Inferior parietal cortex (tissue), 1 donor: Measurements from ENCODE around the gene METRNL.
"Not testable (repeated sequence)": the region's sequence is repeated elsewhere in the genome, so short reads cannot be mapped to it uniquely, and the experiment has no call there.

ENCODE experiments used
- DNase-seq: peaks from one replicate; pipeline ENCODE4 v3.0.0-alpha.2; 2016; ENCODE audit errors: extremely low spot score

Gene METRNL

DNA sequence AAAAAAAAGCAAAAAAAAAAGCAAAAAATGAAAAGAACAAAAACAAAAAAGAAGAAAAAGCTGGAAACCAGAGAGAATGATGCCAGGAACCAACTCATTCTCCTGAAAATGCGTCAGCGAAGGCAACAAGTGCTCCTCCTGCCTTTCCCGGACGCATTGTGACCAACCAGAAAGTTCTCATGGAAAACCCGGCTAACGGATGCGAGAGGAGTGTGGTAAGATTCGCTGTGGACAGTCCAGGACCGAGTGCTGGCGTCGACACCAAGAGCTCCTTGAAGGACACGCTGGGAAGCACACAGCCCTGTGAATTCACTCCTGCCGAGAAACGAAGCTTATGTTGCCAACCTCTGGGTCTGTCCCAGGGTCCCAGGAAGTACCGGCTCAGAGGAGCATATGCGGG, 43.4 kb downstream of the METRNL start:
- no peak for DNase-seq

DNA sequence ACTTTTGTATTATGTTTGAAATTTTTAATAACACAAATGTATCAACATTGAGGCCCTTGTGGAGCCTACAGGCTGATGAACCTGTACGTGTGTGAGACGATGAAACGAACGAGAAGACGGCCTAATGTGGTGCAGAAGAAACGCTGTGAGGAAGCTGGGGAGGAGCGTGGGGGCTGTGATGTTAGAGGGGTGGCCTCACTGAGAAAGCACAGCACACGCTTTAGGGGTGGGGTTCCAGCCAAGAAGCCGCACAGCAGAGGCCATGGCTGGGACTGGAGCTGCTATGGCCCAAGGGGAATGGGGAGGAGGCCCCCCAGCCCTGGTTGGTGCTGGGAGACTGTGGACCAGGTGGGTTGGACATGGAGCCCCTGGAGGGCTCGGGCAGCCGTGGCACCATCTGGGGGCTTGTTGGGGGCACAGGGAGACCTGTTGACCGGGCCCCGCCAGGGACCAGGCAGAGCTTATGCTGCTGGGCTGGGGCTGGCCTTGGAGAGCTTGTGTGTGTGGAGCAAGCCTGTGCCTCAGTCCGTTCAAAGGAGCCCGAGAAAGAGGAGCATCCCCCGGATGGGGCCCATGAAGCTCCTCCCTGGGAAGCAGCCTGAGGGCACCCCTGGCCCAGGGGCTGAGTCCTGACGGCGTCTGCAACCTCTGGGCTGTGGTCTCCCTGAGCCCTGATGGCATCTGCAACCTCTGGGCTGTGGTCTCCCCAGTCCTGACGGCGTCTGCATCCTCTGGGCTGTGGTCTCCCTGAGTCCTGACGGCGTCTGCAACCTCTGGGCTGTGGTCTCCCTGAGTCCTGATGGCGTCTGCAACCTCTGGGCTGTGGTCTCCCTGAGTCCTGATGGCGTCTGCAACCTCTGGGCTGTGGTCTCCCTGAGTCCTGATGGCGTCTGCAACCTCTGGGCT, 44.7 kb downstream of the METRNL start:
- no peak for DNase-seq

DNA sequence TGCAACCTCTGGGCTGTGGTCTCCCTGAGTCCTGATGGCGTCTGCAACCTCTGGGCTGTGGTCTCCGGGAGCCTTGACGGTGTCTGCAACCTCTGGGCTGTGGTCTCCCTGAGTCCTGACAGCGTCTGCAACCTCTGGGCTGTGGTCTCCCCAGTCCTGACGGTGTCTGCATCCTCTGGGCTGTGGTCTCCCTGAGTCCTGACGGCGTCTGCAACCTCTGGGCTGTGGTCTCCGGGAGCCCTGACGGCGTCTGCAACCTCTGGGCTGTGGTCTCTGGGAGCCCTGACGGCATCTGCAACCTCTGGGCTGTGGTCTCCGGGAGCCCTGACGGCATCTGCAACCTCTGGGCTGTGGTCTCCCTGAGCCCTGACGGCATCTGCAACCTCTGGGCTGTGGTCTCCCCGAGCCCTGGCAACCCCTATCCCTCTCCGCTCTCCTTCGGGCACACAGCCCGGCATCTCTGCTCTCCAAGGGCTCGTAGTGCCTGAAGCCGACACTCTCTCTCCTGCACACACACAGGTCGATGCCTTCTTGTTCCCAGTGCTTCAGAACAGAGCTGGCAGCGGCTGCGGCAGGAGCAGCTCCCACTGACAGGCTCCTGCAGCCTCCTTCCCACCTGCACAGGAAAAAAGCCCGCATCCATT, 45.6 kb downstream of the METRNL start:
- no peak for DNase-seq

DNA sequence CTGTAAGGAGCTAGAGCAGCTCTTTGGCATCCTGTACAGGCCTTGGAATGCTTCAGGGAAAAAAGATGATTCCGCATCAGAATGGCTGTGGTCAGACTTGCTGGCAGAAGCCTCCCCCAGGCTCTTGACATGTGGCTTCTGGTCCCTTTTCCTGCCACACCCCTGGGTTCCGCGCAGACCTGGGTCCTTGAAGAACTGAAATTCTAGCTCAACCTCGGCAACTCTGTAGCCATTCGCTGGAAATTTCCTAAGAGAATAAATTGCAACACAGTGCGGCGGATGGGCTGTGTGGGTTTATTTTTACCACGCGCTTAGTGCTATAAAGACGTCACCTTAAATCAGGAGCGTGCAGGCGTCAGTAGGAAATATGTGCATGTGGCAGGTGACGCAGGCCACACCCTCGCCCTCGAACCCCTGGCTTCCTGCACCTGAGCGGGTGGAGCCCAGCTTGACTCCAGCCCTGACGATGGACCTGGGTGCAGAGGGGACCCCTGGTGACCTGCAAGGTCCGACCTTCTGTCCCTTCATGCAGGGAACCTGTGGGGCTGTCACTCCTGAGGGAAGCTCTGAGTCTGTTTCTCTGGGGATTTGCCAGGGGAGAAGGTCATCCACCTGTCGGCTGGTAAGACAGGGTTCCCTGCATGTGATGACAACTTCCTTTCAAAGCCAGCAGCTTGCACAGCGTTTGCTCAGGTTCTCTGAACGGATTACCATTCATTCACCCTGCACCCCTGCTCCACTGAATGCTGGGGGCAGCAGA, 46.3 kb downstream of the METRNL start:
- DNase-seq = no peak

DNA sequence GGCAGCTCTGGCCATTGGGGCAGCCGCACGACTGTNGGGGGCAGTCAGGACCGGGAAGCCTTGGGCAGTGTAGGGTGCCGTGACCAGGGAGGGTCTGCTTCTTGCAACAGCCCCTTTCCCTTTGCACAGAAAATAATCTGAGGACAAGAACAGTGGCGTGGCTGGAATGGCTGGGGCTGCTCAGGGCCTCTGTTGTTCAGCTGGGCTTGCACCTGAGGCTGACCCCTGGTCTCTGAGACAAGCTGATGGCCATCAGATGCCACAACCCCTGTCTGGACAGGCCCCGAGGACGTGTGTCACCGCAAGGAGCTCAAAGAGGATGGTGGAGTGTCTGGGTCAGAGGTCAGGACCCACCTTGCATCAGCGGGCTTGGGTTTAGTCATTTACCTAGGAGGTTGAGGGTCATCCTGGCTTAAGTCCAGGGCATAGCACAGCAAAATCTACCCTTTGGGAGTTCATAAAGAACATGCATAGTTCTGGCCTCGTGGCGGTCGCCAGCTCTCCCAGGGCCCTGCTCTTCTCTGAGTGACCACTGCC, 46.9 kb downstream of the METRNL start:
- no peak for DNase-seq

DNA sequence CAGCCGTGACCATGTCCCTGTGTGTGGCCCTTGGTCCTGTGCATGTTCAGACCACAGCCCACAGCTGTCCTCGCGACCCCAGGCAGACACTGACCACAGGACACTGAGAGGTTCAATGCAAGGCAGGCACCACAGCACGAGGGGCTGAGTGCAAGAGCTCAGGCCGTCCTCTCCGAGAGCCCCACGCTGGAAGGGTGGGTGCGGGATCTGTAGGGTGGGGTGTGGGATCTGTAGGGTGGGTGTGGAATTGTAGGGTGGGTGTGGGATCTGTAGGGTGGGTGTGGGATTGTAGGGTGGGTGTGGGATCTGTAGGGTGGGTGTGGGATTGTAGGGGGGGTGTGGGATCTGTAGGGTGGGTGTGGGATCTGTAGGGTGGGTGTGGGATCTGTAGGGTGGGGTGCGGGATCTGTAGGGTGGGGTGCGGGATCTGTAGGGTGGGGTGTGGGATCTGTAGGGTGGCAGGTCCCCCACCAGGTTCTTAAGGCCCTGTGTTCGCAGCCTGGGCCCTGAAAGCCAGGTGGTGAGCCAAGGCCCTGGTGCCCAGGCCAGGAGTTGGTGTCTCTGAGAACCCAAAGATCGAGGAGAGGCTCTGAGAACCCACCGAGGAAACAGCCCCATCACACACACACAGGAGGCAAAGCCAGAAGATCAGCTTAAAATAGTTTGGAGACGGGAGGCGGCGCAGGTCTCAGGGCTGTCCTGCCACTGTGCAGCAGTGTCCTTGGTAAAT, 48.2 kb downstream of the METRNL start:
- no peak for DNase-seq

DNA sequence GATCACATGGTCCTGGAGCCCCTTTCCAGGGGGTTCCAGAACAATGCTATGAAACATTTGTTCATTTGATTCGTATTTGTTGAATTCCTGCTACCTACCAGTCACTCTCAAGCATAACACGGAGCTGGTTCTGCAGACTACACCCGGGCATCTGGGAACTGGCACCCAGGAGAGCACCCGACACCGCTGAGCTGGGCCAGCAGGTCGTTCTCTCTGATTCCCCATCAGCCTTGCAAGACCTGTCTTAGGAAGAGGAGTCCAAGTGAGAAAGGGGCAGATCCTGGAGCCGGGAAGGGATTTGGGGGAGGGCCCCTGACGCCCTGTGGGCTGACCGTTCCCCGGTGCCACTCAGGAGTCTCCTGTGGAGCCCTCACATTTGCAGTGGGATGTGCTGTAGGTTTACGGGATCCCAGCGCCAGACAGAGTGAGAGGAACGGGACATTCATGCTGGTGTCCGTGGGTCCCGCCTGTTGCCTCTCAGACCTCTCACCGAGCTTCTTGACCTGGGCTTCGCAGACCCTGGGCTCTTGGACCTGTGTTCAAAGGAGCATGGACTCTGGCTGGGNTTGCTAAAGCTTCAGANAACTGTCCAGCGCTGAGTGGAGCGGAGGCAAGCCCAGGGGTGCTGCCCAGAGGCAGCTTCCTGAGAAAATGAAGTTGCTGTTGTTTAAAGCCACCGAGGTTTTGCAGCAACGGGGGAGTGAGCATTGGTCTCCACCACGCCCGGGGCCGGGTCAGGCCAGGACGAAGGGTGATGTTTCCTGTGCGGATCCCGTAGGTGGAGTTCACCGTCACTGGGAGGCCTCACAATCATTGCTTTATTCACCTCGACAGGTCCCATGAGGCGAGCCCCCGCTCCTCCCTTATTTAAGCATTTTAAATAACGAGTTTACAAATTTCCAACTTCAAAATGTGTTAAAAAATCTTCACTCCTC, 49.2 kb downstream of the METRNL start:
- no peak for DNase-seq

DNA sequence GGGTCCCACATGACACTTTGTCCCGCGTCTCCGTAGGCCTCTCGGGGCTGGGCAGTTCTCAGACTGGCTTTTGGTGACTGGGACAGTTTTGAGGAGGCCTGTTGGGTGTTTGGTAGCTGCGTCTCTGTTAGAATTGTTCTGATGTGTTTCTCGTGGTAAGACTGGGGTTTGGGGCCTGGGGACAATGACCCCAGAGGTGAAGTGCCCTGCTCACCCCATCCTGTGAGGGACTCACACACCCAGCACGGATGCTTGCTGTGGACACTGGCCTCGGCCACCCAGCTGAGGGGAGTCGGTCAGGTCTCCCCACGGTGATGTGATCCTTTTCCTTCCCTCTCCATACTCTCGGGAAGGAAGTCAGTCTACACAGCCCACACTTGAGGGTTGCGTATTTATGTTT, 50.3 kb downstream of the METRNL start:
- no peak for DNase-seq

DNA sequence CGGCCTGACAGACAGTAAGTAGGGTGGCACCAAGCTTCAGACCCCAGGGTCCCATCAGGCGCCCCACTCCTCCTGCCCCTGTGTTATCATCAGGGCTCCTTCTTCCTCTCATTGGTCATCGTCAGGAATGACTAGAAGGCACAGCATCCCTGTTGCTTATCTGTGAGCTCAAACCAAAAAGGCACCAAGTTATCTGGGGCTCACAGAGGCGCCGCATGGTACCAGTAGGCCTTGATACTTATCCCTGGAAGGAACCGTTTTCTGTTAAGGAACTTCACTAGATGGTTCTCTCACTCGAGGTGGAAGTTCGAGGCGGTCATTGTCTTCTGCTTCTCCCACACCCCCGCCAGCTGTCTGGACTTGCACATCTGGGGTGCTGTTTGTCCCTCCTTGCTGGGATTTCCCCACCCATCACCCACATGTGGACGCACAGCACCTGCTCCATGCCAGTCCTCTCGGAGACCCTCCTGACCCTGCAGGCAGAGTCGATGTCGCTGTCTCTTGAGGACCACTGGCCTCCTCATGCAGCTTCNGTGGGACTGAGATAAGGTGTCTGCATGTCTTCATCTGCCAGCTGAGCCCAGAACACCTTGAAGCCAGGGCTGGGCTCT, 52.1 kb downstream of the METRNL start:
- DNase-seq = no peak

DNA sequence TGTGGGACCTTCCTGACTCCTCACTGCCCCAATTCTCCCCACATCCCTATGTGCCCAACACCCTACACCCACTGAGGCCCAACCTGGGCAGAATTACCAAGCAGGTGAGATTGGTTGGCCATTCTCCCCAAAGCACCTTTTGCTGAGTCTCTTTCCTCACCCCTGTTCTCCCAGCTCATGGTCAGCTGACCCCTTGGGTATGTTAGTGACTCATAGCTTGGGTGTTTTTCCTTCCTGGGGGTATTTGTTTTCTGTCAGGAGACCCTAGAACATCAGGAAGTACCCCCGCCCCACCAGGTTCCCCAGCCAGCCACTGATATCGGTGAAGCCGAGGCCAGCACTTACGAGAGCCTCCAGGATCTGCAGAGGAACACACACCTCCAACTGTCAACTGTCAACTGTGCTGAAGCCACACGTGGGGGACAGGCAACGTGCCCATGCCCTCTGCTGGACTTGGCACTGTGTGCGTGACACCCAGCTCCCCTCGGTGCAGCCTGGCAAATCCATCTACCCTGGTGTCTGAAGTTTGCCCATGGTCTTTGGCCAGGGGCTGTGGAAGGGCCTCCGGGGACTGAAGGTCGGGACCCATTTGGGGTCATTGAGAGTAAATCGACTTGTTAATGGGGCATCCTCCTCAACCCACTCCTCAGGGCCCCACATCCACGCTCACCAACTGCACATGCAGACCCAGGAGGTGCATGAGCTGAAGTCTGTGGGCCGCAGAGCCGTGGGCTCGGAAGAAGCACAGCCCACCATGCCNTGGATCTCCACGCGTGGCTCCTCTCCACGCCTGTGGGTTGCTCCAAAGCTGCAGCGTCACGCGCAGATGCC, 53.1 kb downstream of the METRNL start:
- DNase-seq = no peak

DNA sequence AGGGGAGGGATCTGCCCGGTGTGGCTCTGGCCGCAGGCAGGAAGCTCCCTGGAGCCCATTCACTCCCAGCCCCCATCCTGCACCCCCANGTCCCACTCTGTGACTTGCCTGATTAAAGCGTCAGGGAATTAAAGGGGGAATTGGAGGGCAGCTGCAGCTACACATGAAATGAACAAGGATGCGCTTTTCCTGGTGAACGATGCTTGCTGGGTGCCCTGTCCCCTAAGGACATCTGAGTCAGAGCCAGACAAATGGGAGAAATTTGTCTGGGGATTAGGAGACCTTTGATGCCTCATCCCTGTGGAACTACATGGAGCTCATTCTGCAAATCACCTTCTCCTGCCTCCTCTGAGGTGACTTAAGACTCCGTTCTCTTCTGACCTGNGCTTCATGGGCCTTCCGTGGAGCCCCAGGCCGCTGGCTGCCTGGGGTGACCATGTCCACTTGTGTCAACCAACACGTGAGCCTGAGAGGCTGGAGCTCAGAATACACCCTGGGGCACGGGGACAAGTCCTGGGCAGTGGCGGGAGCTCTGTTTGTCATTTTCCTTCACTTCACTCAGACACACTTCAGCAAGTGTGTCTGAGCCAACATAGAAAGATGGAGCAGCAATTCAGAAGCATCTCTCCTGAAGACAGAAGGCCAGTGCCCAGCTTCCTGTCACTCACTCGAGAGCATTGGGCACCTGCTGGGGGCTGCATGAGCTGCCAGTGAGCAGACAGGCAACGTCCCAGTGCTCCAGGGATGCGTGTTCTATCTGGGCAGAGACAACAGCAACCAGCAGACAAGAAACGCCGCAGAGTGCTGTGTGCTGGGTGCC, 54.1 kb downstream of the METRNL start:
- DNase-seq = no peak

DNA sequence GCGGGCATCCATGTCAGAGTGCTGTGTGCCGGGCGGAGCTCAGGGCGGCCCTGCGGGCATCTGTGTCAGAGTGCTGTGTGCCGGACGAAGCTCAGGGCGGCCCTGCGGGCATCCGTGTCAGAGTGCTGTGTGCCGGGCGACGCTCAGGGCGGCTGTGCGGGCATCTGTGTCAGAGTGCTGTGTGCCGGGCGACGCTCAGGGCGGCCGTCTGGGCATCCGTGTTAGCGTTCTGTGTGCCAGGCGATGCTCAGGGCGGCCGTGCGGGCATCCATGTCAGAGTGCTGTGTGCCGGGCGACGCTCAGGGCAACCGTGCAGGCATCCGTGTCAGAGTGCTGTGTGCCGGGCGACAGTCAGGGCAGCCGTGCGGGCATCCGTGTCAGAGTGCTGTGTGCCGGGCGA, 55.0 kb downstream of the METRNL start:
- DNase-seq = not testable (repeated sequence)

DNA sequence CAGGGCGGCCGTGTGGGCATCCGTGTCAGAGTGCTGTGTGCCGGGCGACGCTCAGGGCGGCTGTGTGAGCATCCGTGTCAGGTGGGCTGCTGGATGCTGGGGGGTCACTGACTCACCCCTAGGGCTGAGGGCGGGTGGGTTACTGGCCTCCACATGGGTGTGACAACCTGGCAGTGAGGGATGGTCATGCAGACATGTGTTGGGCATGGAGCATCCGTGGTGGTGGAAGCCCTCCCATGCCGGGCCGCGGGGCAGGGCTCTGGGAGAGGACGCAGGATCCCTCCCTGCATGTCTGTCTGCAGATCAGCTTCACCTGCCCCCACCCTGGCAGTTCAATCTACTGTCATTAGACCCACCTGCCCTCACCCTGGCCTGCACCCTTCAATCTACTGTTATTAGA, 56.3 kb downstream of the METRNL start:
- DNase-seq = no peak

DNA sequence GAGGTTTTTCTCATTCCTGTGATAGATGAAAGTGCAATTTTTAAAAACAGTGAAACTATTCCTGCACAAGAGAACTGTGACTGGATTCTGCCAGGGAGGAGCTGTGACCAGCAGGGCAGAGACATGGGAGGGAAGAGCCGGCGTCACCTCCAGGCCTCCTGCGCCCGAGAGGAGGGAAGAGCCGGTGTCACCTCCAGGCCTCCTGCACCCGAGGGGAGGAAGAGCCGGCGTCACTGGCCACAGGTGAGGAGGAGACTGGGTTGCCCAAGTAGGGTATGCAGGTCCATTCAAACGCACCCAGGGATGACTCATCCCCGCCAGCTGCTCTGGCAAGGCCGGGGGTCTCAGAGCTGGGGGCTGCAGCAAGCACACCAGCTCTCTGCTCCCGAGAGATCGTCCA, 56.7 kb downstream of the METRNL start:
- DNase-seq = no peak

DNA sequence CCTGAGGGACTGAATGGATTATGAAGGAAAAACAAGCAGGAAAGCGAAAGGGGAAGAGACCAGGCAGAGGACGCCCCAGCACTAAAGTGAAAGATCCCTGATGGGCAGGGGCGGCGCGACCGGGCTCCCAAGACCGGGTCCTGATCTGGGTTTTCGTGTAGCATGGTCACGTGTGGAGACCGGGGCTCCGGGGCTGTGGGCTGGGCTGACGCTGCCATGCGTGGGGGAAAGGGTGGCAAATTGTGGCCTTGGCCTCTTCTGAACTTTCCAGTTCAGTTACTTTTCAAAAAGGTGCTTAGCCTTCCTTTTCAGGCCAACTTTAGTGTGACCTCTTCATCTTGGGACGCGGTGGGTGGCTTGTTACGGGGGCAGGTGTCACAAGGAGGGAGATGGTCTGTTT, 57.5 kb downstream of the METRNL start:
- no peak for DNase-seq

DNA sequence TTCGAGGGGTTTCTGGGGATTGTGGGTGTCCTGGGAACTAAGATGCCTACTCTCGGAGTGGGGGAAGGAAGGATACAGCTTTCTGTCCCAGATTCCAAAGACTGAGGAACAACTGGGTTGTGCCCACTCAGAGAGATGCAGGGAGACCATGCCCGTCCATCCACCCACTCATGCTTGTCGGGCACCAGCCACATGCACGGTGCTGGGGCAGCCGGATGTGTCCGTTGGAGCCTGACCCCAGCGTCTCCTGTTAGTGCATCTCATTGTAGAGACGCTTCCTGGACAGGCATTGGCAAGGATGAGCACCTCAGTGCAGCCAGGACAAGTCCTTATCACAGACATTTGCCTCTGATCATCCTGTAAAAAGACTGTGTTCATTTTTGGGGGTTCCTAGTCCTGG, 58.1 kb downstream of the METRNL start:
- no peak for DNase-seq

DNA sequence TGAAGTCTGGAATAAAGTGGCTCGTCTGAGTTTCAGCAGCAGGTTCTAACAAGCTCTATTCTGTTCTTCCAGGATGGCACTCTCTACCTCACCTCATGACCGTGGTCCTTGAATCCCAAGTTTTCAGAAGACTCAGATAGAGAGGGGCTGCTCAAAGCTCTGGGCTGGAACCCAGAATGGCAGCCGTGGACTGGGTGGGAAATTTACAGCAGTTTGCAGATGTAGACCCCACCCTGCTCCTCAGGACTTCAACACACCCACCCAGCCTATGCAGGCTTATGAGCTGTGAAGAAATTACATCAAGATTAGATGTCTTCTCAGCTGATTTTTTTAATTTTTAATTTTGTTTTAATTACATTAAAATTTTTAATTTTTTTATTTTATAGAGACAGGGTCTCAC, 59.4 kb downstream of the METRNL start:
- DNase-seq = no peak

DNA sequence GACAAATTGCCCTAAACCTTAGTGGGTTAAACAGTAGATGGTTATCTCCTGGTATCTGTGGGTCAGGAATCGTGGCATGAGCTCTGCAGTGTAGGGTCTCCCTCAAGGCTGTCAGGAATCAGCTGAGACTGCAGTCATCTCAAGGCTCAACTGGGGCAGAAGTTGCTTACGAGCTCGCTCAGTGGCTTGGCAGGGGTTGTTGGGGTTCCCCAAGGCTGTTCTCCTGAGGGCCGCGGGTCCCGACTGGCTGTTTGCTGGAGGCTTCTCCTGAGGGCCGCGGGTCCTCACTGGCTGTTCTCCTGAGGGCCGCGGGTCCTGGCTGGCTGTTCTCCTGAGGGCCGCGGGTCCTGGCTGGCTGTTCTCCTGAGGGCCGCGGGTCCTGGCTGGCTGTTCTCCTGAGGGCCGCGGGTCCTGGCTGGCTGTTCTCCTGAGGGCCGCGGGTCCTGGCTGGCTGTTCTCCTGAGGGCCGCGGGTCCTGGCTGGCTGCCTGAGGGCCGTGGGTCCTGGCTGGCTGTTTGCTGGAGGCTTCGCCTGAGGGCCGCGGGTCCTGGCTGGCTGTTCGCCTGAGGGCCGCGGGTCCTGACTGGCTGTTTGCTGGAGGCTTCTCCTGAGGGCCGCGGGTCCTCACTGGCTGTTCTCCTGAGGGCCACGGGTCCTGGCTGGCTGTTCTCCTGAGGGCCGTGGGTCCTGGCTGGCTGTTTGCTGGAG, 60.3 kb downstream of the METRNL start:
- not testable (repeated sequence) for DNase-seq
